ENCODE measurements around the gene STRA8.

Gene STRA8

GRCh38 chr7:135299235-135299634 lies 65.6 kb downstream of the STRA8 start:
- Mint-ChIP-seq H3K4me1 (ENCODE audit: low read depth in 2 of 2) (no peaks in the 10 kb centered on the region), H3K27me3 (peaks cover 0 to 14% of the 10 kb centered on the region in 2 donors), H3K27ac (no peak overlapping the region), H3K36me3 (ENCODE audit: insufficient read depth) (no peaks in the 10 kb centered on the region), H3K9me3 (peaks cover 0 to 3% of the 10 kb centered on the region in 2 donors), H3K4me3 (no peak overlapping the region)
- no peak for DNase-seq
- no peak for ATAC-seq (replicated peaks)

GRCh38 chr7:135300913-135301765 lies 67.5 kb downstream of the STRA8 start:
- Mint-ChIP-seq H3K9me3 (peaks cover 0 to 3% of the 10 kb centered on the region in 2 donors), H3K36me3 (ENCODE audit: insufficient read depth) (no peaks in the 10 kb centered on the region), H3K4me1 (ENCODE audit: low read depth in 2 of 2) (no peaks in the 10 kb centered on the region), H3K27ac (no peak overlapping the region), H3K4me3 (no peak overlapping the region), H3K27me3 (peaks cover 0 to 14% of the 10 kb centered on the region in 2 donors)
- DNase-seq: no peak
- ATAC-seq (replicated peaks): no peak
